Ovary (tissue), 3 donors: ENCODE results near the gene TAS2R39.

Source experiments
- POLR2A ChIP-seq: fragments of 450-650 bp; IDR thresholded peaks from one replicate; pipeline ENCODE4 v1.6.1; 2017; ENCODE audit warnings: antibody characterized with exemption, mild to moderate bottlenecking, moderate library complexity
- TF ChIP-seq, protein P1 (sequence below), 3 donors: fragments of 450-650 bp in 2 of 3; fragments of 200-600 bp in 1 of 3; IDR thresholded peaks; one replicate each; pipeline versions ENCODE4 v1.5.1 to v1.8.0; 2016 to 2022; ENCODE audit warnings: antibody characterized with exemption in 3 of 3, mild to moderate bottlenecking in 1 of 3
- donor health status: DM: no; HTN: no; CAD: no.

DNA sequence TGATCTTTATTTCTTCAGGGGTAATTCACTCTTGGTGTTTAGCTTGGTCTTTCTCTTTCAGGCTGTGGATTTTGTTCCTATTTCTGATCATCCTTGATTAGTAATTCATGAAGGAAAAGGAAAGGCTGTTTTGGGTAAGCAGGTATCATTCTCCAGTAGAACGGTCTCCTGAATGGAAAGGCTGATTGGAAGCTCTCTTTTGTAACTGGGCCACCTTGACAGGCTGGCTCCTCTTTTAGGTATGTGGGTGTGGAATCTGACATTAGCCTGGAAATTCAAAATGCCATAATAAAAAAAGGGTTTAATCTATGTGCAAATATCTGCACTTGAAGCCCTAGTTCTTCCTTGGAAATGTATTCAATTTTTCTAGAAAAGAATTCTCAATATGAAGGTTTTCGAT is 18.9 kb downstream of the TAS2R39 start:
- TF ChIP-seq, protein P1, sequence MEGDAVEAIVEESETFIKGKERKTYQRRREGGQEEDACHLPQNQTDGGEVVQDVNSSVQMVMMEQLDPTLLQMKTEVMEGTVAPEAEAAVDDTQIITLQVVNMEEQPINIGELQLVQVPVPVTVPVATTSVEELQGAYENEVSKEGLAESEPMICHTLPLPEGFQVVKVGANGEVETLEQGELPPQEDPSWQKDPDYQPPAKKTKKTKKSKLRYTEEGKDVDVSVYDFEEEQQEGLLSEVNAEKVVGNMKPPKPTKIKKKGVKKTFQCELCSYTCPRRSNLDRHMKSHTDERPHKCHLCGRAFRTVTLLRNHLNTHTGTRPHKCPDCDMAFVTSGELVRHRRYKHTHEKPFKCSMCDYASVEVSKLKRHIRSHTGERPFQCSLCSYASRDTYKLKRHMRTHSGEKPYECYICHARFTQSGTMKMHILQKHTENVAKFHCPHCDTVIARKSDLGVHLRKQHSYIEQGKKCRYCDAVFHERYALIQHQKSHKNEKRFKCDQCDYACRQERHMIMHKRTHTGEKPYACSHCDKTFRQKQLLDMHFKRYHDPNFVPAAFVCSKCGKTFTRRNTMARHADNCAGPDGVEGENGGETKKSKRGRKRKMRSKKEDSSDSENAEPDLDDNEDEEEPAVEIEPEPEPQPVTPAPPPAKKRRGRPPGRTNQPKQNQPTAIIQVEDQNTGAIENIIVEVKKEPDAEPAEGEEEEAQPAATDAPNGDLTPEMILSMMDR (IDR thresholded peaks at IDR 0.05) = no peak
- TF ChIP-seq POLR2A = no peak
